ENCODE data around the gene HOXB7. TPM values are rescaled to one million over a fixed set of nuclear protein-coding genes. Genes with fewer than 3 reads are reported as not detected.
A peak's percentile ranks its signal among the peaks of the same experiment; 100 is the strongest.

Gene HOXB7
- total and polyA plus RNA-seq, 2 experiments from 2014 or later = not detected

DNA sequence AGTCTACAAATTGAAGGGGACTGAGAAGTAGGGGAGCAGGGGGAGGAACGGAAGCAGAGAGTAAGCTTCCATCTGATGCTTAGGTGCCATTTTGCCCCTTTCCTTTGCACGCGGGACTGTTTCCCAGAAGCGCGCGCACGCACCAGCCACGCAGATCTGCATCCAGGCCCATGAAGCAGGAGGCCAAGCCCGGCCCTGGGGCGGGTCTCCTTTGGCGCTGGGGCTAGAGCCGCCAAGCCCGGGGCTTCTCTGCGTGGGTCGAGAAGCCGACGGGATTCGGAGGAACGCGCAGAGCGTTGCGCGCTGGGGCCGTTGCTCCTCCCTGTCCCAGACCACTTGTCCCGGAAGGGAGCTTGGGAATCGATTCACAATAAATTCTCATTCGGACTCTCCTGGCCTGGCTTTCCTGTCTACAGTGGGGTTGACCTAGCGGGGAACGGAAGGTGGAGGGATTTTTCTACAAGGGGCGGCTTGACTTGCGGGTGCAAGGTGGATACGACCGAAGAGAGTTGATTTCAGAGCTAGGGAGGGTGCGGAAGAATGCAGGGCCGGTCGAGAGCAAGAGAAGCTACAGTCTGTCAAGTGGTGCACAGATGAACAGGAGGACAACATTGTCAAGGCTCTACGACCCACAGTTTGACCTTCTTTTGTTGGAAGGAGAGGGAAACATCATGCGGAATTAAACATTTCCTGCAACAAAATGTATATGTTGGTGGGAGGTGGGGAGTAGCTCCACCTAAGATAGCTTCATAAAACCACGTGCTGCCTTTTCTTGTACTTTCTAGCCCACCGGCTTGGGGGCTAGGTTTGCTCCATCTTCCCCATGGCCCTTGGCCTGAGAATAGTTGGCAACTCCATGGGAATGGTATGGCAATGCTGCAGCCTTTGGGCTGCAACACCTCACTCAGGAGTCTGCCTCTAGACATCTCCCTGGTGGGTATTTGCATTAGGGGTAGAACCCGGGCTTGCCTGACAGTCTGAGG lies 10.9 kb upstream of the HOXB7 start (continued):
- TF ChIP-seq, protein P1, sequence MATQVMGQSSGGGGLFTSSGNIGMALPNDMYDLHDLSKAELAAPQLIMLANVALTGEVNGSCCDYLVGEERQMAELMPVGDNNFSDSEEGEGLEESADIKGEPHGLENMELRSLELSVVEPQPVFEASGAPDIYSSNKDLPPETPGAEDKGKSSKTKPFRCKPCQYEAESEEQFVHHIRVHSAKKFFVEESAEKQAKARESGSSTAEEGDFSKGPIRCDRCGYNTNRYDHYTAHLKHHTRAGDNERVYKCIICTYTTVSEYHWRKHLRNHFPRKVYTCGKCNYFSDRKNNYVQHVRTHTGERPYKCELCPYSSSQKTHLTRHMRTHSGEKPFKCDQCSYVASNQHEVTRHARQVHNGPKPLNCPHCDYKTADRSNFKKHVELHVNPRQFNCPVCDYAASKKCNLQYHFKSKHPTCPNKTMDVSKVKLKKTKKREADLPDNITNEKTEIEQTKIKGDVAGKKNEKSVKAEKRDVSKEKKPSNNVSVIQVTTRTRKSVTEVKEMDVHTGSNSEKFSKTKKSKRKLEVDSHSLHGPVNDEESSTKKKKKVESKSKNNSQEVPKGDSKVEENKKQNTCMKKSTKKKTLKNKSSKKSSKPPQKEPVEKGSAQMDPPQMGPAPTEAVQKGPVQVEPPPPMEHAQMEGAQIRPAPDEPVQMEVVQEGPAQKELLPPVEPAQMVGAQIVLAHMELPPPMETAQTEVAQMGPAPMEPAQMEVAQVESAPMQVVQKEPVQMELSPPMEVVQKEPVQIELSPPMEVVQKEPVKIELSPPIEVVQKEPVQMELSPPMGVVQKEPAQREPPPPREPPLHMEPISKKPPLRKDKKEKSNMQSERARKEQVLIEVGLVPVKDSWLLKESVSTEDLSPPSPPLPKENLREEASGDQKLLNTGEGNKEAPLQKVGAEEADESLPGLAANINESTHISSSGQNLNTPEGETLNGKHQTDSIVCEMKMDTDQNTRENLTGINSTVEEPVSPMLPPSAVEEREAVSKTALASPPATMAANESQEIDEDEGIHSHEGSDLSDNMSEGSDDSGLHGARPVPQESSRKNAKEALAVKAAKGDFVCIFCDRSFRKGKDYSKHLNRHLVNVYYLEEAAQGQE (IDR thresholded peaks at IDR 0.05; ENCODE audit: unreplicated experiment) = no peak
- TF ChIP-seq STAT1 (IDR thresholded peaks at IDR 0.05; ENCODE audit: unreplicated experiment) = no peak
- TF ChIP-seq, protein P2, sequence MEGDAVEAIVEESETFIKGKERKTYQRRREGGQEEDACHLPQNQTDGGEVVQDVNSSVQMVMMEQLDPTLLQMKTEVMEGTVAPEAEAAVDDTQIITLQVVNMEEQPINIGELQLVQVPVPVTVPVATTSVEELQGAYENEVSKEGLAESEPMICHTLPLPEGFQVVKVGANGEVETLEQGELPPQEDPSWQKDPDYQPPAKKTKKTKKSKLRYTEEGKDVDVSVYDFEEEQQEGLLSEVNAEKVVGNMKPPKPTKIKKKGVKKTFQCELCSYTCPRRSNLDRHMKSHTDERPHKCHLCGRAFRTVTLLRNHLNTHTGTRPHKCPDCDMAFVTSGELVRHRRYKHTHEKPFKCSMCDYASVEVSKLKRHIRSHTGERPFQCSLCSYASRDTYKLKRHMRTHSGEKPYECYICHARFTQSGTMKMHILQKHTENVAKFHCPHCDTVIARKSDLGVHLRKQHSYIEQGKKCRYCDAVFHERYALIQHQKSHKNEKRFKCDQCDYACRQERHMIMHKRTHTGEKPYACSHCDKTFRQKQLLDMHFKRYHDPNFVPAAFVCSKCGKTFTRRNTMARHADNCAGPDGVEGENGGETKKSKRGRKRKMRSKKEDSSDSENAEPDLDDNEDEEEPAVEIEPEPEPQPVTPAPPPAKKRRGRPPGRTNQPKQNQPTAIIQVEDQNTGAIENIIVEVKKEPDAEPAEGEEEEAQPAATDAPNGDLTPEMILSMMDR (conservative IDR thresholded peaks at IDR 0.05; ENCODE audit: low read depth in 2 of 2) = no peak
- TF ChIP-seq EZH2phosphoT487 (IDR thresholded peaks at IDR 0.05; ENCODE audit: unreplicated experiment) = peak; percentile 81

DNA sequence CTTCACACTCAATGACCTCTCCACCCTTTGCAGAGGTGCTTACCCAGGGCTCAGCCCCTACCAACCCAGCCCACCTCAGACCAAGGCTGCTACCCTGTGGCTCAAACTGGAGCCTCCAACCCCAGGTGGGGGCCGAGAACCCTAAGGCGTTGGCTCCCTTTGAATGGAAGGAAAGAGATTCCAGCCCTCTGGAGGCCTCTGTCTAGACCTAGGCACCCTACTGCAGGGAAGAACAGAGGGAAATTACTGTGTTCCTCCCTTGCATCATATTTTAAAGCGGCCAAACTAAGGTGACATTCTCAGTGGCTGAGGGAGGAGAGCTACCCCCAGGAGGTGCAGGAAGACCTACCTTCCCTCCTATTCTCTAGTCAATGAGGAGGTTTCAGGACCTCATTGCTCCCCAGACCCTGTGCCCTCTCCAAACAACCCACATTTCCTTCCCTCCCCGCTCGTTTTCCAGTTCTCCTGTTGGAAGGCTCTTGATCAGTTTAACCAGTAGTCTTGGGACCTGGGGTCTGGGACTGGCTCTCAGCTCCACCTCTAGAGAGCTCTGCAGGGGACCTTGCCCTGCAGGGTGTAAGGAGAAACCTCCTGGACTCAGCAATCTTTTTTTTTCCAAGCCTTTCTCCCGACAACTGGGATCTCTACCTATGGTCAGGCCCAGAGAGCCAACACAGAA lies 9.8 kb upstream of the HOXB7 start:
- peaks cover 30% of the 10 kb centered on the region for H3K4me1 ChIP-seq (ENCODE audit: insufficient read depth)
- peaks cover 61% of the 10 kb centered on the region for H4K20me1 ChIP-seq (replicated peaks; ENCODE audit: insufficient read depth)
- peaks cover 47% of the 10 kb centered on the region for H3F3A ChIP-seq (replicated peaks; ENCODE audit: low read depth)
- H3K4me2 ChIP-seq = no peak overlapping the region
- peaks cover 100% of the 10 kb centered on the region for H3K27me3 ChIP-seq (ENCODE audit: insufficient read depth)
- H3K4me3 ChIP-seq = no peak overlapping the region
- H3K79me2 ChIP-seq (replicated peaks; ENCODE audit: insufficient read depth) = no peaks in the 10 kb centered on the region
- H2AFZ ChIP-seq = no peak overlapping the region
- TF ChIP-seq JUNB (IDR thresholded peaks at IDR 0.05; ENCODE audit: unreplicated experiment) (no peak), EZH2phosphoT487 (IDR thresholded peaks at IDR 0.05; ENCODE audit: unreplicated experiment) (no peak)
- no peak for DNase-seq (ENCODE audit: low spot score)
- Mint-ChIP-seq H3K36me3 (ENCODE audit: low read depth) (peaks cover 3% of the 10 kb centered on the region; the same call in 2 of the 3 replicates), H3K4me3 (no peak overlapping the region), H3K4me1 (peaks cover 18% of the 10 kb centered on the region), H3K9me3 (peaks cover 8% of the 10 kb centered on the region; the same call in 2 of the 3 replicates), H3K27ac (no peak overlapping the region), H3K27me3 (ENCODE audit: insufficient read depth, low read depth, poor library complexity) (peaks cover 98% of the 10 kb centered on the region)
- H3K9me2 ChIP-seq (ENCODE audit: insufficient read depth) = no peaks in the 10 kb centered on the region
- no peak overlapping the region for H3K27ac ChIP-seq (ENCODE audit: low read depth)
- H3K36me3 ChIP-seq (ENCODE audit: insufficient read depth) = no peaks in the 10 kb centered on the region
- no peak for ATAC-seq

All from GM23338 (cell line).